HG03045 (cell line): Measurements from ENCODE around the gene SLC7A5.

Experiments used
- ATAC-seq: cut with Tn5 transposase; IDR thresholded peaks from one replicate; pipeline ENCODE4 v1.9.1; 2021; ENCODE audit warnings: mild to moderate bottlenecking, moderate library complexity; ENCODE audit not compliant: unreplicated experiment

Gene SLC7A5

DNA sequence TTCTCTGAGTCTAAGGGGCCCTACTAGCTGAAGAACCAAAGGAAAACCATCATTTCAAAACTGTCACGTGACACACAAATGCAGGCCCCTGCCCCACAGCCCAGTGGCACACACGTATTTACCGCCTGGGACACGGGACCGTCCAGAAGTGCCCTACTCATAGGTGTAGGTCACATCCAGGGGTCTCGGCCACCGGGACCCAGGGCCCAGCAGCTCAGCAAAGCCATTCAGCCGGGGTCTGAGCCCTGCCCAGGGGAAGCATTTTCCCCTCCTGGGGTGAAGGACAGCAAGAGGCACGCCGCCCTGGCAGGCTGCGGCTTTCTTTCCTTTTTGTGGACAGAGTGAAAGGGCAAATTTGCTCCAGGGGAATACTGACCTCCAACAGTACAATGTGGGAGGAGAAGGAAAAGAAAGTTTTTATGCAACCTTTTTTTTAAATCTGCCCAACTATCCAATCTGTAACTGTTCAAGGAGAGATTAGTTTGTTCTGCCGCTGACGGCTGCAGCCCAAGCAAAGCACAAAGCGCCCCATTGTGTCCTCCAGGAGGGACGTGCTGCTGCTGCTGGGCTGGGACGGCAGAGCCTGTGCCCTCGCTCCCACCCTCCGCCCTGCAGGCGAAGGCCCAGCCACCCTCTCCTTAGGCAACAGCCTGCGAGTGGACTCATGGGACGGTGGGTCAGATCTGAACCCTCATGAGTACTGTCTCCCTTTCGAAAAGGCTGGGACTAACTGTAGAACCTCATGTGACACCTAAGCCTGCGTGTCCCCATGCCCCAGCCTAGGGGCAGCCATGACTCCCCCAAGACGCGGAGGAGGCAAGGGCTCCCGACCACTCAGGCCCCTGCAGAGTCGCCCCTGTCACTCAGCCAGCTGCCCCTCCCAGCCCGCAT, 21.3 kb downstream of the SLC7A5 start:
- ATAC-seq: no peak

DNA sequence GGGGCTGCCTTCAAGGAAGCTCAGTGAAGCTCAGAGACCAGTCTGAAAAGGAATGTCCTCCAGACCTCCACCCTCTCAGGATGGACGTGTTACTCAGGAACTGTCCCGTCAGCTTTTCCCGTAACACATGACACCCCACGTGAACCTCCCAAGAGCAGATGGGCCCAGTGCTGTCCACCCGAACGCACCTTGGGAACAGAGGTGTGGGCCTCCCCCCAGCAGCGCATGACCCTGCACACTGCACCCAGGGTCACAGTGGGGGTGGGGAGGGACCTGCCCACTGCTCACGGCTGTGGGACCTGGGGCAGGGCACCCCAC, 21.9 kb downstream of the SLC7A5 start:
- ATAC-seq: no peak

DNA sequence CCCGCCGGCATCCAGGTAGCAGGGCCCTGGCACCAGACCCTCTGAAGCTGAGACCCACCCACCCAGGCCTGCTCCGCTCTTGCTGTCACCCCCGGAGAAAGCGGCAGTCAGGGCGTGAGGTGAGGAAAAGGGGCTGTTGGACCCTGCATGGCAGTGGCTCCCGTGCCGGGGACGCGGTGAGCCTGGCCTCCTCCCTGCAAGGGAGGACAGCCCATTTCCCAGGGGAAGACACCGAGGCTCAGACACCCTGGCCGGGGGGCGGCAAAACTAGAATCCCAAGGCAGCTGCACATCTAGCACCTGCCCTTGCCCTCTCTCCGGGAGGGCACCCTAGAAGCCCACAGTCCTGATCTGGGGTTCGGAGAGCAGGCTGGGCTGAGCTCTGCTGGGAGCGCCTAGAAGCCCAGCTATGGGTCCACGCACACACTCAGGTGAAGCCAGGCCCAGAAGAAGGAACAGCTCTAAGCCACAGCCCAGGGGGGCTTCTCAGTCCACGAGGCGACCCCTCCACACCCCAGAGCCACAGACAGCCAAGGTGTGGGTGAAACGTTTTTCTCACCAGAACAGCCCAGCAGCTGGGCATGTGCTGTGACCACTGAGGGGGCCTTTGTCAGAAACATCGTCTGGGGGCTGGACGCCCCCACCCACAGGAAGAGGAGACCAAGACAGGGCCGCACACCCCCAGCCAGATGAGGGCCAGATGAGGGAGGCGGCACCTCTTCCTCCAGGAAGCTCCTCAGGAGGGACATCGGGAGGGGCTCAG, 22.4 kb downstream of the SLC7A5 start:
- no peak for ATAC-seq

DNA sequence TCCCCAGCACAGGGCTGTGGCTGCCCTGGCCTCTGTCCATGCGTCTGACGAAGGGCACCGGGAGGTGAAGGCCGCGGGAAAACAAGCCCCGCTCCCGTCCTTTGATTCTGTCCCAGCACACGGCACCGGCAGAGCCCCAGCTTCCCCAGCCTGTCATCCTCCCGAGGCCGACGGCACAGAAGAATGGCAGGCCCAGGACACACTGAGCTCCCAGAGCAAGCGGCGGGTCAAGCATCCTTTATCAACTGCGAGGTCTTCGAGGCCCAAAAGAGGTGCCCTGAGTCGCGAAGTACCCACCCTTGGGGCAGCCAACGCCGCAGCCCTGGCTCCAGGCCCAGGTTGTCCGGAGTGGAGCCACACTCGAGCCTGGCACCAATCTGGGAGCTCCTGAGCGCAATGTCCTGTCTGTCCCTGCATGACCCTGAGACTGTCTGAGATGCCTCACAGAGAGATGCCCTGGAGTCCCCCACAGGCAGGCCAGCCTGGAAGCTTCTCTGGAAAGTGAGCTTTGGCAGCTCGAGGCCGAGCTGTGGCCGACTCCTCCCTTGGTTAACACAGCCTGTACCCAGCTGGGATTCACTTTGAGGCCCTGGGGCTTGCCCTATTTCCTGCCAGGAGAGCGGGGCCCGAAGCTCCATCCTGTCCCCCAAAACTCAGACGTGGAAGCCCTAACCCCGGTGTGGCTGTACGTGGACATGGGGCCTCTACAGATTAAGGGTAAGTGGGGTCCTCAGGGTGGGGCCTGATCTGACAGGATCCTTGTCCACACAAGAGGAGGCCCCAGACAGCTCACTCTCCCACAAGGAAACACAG, 23.3 kb downstream of the SLC7A5 start:
- no peak for ATAC-seq

DNA sequence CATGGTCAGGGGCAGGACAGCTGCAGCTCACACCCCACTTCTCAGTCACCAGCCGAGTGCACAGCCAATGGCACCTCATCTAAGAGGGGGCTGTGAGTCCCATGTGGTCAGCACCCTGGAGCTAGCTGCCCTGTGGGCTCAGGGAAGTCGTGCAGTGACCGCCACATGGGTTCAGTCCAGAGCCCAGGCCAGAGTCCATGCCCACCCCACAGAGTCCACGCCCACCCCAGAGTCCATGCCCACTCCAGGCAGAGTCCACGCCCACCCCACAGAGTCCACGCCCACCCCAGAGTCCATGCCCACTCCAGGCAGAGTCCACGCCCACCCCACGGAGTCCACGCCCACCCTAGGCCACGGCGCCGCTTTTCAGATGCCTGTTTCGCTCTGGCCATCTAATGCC, 24.1 kb downstream of the SLC7A5 start:
- no peak for ATAC-seq

DNA sequence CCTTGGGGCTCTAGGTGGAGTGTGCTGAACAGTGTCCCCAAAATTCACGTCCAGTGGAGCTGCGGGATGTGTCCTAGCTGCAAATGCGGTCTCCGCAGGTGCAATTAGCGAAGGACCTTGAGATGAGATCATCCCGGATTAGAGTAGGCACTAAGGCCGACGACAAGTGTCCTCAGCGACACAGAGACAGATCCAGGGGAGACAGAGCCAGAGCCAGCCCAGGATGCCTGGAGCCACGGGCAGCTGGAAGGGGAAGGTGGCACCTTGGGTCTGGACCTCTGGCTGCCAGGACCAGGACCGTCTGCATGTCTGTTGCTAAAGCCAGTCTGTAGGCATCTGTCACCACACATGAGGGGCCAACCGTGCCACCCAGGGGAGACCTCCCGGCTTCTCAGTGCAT, 24.5 kb downstream of the SLC7A5 start:
- ATAC-seq: no peak

DNA sequence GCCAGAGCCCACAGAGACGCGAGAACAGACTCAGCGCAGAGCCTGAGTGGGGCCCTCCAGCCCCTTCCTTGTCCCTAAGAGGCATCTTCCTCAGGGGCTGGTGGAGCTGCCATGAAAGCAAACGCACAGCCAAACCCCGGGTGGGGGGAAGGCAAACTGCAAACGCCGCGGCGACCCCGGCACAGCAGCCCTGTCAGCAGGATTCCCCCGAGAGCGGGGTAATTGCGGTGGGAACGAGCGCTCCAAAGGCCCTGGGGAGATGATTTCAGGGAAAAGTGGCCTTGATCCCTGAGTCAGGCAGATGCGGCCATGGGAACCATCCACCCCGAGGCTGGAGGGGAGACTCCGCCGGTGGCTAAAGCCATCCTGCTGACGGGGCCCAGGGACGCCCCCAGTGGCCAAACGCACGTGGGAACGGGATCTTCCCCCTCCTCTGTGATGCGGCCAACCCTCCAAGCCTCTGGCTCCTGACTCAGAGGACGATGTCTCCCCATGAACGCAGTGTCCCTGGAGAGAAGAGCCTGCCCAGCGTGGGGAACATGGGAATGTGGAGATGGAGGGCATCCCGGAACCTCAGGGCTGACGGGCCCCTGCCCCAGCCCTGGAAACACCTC, 25.1 kb downstream of the SLC7A5 start:
- no peak for ATAC-seq

DNA sequence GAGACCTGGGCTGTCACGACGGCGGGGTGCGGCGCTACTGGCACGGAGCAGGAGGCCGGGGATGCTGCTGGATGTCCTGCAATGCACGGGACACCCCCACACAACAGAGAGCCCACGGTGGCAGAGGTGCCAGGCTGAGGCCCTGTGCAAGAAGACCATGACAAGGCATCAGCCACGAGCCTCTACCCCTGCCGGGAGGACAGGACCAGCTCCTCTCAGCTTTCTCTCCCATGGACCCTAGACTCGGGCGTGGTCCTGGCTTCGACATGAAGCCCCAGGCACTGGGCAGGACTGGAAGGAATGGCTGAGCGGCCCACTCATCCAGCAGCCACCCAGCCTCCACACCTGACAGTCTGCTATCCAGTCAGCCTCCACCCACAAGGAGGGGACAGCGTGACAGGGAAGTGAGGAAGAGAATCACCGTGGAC, 25.6 kb downstream of the SLC7A5 start:
- ATAC-seq: no peak

DNA sequence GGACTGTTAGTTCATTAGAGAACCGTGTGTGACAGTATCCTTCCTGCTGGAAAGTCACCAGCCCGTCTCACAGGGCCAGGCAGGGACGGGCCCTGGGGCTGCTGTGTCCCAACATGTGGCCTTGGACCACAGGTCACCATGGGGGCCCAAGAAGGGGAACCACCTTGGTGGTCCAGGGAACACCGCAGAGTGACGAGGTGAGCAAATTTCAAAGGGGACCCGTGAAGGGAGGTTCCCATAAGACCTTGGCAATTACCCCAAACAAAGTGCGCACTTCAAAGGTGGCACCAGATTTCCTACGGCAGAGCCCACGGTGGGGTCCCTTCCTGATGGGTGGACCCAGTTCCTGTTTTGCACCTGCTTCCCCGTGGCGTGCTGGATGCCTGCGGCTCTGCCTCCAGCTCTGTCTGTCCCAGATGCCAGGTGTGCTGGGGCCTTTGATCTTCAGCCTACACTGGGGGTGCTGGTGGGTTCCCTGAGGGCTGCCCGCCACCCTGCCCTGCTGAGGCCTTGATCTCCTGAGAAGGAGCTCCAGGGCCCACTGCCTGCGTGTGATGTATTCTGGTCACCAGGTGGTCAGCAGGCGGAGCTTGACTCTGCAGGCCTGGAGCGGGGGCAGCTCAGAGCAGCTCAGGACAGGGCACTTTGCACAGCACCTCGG, 27.0 kb downstream of the SLC7A5 start:
- ATAC-seq: no peak

DNA sequence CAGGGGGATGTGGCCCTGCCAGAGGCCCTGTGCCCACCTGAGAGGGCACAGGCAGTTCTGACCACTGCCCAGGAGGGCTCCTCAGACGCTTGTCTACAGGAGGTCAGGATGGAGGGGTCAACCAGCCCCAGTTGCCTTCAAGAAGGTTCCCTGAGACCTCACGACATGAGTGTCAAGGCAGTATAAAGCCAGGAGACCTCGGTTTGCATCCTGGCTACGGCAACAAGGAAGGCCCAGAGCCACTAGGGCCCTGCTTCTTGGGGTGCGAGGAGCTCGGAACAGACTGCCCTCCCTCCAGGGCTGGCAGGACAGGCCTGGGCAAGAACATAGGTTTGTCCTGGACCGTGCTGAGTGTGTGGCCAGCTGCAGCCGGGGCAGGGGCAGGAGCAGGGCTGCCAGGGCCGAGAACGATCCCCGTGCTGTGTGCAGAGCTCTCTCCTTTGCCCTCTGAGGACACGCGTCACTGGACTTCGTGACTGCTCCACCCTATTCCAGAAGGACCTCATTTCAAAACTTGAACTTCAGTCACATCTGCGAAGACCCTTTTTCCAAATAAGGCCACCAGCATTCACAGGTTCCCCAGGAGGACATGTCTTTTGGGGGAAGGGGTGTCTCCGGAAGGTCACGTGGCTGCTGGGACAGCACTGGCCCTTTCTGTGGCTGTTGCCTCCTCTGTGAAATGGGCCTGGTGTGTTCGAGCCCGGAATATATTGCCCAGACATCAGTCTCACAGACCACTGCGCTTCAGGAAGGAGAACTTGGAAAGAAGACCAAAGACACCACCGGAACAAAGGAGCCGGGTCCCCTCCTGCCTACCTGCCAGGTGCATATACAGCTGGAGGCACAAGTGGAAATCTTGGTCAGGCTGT, 27.7 kb downstream of the SLC7A5 start:
- ATAC-seq: no peak

DNA sequence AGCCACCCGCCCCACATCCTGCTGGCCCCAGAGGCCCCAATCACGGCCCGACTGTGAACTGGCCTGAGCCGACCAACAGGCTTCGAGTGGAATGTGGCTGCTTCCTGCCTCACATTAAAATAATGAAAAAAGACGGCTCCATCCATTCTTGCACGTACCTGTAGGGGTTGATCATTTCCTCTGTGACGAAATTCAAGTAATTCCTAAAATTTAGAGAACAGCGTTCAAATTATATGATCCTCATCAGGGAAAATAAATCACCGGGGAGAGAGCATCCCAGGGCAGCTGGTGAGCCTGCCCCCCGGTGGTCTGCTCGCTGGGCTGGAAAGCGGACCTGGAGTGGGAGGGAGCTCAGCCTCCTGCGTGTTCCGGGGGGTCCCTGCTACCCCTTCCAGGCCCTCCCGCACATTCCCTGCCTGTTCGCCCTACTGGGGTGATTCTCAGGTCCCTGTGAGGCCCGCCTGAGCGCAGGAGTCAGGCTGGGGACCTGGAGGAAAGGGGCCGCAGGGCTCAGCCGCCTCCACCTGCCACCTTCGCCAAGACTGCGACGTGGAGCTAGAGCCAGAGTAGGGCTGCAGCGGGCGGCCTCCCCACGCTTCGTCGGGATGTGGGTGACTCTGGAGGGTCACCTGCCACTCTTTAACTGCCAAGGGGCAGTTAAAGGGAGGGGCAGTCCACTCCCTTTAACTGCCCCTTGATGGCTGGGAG, 28.9 kb downstream of the SLC7A5 start:
- ATAC-seq: no peak

DNA sequence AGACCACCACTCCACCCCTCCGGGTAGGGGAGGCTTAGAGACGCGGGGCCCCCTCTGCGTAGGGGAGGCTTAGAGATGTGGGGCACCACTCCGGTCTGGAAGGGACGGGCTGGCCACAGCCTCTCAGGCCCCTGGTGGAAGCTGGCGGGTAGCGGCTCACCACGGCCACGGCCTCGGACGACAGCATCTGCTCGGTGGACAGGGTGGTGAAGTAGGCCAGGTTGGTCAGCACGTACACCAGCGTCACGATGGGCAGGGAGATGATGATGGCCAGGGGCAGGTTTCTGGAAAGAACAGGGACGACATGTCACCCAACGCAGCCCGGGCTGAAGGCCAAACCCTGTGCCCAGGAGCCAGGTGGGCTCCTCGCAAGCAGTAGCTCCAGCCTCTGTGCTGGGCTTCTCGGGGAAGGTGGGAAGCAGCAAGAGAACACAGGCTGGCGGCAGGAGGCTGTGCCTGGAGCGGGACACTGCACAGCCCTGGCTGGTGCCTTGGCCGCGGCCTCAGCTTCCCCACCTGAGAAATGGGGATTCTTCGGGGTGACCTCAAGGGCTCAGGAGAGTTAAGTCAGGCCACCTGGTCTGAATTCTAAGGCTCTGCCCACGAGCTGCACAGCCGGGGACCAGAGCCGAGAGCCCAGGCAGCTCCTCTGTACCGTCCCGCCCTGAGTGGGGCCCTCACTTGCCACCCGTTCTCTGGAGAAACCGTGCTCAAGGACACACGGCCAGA, 29.6 kb downstream of the SLC7A5 start:
- ATAC-seq: no peak

DNA sequence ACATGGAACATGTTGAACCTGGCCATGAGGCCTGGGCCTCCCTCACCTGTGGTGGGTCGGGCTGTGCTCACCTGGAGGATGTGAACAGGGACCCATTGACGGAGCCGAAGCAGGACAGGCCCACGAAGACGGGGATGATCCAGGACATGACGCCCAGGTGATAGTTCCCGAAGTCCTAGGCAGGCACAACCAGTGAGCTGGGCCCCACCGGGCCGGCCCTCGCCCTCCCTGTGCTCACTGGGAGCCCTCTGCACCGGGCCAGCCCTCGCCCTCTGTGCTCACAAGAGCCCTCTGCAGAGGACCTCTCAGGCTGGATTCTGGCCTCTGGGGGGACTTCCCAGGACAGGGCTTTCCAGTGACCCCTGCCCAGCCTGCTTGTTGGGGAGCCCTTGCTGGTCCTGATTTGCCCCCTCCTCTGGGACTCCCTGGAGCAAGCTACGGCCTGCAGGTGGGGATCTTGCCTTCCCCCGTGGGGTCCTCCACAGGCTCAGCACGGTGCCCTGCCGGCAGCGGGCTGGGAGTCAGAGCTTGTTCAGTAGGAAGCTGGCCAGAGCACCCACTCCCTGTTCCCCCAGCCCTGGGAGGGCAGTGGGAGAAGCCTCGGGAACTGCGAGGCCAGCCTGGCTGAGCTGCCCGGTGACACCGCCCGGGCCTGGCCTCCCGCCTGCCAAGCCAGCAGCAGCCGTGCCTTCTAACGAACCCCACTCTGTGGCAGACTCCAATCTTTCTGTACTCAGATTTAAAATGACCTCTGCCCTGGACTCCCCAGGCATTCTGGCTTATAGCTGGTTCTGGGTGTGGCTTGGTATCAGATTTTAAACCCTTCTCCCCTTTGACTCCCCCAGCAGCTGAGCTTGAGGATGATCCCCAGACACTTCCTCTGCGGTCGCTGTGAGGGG, 30.4 kb downstream of the SLC7A5 start:
- no peak for ATAC-seq

DNA sequence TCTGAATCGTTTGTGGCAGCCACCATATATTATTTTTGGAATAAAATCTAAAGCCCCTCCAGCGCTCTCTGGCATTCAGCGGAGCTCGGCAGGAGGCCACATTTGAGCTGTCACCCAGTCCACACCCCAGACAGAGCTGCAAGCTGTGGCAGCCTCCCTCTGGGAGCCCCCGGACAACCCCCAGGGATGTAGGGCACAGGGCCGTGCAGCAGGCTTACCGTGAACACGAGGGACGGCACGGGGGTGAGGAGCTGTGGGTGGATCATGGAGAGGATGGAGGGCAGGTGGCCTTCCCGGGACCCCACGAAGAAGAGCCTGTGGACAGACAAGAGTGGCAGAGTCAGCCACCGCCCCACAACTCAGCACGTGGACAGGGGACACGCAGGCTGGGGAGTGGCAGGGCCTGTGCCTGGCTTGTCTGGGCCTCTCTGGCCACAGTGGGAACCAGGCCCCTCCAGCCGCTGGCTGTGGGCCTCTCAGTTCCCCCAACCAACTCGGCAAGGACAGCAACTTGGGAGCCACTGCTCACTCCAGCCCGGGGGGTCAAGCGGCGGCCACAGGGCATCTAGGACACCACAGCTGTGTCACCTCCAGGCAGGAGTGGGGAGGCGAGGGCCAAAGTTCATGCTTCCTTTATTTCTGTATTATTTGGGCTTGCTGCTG, 31.5 kb downstream of the SLC7A5 start:
- ATAC-seq: no peak

DNA sequence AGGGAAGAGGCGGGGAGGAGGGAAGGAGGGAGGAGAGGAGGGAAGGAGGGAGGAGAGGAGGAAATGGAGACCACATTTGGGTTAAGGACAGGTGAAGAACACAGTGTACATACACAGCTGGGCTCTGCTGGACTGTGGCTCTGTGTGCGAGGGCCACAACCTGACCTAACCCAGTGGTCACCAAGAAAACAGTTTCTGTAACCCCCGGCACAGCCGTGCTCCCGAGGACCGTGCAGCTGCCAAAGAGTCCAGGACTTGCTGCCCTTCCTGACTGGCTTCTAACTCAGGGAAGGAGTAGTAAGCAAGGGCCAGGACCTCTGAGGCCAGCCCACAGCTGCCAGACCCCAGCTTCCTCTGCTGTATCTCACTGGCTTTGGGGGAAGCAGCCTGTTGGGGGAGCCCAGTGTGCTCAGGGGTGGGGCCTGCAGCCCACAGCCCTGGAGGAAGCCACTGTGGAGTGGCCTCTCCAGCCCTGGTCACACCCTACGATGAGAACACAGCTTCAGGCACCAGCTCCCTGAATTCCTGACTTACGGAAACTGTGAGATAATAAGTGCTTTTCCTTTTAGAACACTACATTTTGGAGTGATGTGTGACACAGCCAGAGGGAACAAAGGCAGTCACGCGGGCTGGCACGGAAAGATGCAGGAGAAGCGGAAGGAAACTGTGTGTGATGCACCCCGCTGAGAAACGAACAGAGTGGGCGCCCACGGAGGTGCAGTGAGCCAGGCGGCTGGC, 32.3 kb downstream of the SLC7A5 start:
- no peak for ATAC-seq

DNA sequence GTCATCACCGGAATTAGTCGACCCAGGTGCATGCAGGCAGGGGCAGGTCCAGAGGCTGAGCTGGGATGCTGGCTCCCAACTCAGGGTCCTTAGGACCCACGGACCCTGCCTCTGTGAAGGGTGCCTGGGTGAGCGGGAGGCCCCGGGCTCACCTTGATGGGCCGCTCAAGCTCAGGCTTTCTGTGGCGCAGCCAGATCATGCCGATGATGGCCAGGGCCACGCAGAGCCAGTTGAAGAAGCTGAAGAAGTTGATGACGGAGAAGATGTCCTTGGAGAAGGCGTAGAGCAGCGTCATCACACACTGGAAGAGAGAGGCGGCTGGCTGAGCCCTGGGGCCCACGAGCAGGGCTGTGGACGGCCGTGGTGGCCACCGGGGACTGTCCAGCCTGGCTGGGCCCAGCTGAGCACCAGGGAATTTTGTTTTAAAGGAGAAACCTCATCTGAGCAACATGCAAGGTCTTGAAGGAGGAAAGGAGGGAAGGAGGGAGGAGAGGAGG, 32.9 kb downstream of the SLC7A5 start:
- ATAC-seq: no peak
